NCI-H82 treated with DMSO at 0.1 percent for 48 hours (cell line): Measurements from ENCODE around the gene BIRC3.

ENCODE experiments used
- DNase-seq: peaks from one replicate; lab custom pipeline; 2025; ENCODE audit not compliant: unreplicated experiment; lab: John Stamatoyannopoulos, UW

BIRC3 gene

GRCh38 chr11:102317099-102317767 is at the start of gene BIRC3:
TSS of gene BIRC3 (plus strand) at chr11:102317484. CDS start at chr11:102324510, 7,026 bp downstream.
- DNase-seq = no peak

DNA sequence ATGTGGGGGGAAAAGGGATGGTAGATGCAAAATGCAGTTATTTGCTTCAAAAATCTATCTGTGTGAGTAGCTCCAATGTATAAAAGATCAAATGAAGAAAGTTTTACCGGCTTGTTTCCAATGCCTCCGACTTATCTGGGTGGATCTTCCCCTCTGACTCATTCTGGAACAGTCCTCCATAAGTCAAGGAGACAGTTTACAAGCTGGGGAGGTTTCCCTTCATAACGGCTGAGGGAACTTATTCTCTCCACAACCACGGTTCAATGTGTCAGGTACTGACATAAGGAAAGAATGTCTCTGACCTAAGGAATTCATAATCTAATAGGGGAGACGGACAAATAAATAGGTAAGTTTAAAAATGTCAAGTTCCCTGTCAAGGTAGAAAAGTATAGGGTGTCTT is 49.7 kb upstream of the BIRC3 start:
- no peak for DNase-seq

DNA sequence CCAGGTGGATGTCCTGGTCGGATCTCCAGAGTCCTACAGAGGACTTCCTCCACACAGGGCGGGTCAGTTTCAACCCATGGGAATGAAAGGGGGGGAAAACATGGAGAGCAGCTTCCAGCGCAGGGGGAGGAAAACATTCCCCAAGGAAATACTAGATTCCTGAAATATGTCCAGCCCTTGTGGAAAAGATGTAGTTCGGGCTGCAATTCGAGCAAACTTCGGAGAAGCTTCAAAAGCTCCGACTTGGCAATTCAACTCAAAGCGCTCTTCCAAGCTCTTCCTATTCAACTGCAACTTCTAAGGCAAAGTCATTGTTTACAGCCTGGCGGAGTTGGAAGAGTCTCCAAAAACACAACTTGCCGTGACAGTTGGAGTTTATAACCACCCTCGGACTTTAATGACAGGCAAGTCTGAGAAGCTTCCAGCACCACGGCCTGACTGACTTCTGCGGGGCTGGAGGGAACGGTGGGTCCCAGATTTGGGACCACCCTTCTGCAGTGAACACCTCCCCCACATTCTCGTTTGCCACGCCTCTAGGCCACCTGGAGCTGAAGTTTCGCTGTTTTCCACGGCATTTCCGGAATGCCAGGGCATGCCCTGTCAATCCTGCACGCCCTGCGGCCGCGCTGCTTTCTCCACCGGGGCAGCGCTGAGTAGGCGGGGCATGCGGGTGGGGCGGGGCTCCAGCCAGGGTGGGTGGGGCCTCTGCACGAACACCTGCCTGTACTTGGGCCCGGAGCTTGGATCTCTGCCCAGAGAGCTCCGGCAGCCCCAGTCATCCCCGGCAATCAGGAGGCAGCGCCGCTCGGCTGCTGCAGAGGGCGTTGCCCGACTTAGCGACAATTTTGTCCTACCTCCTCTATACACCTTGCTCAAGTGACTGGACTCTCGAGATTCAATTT is 49.0 kb upstream of the BIRC3 start:
- peak; percentile 39 for DNase-seq

DNA sequence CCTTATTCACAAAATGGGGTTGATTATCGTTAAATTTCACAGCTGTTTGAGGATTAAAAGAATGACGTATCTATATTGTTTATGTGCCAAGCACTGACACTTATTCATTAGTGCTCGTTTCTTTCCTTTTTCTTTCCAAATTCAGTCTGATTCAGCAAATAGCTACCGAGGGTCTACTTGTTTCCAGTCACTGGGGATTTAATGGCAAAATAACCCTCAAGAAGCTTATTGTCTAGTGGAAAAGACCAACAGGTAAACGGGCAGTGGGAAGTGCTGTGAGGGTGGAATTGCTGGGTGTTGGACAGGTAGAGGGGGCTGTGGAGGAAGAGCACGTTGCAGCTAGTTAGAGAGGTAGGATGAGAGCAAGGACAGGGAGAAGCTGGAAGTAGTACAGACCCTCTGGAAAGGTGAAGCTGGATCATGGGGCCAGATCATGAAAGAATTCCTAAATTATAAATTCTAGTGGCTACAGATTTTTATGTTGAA is 48.3 kb upstream of the BIRC3 start:
- no peak for DNase-seq

DNA sequence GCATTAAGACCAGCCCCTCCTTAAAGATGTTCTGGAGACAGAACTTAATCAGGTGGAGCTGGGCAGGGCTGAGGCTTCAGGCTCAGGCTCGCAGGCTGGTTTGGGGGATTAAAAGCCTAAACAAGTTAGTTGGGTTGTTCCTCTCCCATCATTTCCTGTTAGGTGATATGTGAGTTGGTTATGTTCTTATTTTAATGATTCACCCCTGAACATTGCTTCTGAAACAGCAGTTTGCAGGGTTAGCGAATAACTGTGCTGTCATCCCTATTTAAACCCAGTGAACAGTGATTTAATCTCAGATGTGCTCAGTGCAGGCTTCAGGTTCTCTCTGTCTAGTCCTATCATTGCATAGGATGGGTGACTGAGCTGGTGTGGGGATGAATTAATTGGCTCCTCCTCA is 47.4 kb upstream of the BIRC3 start:
- no peak for DNase-seq

- no peak for DNase-seq
These were observed 45.0 kb upstream of the BIRC3 start for GRCh38 chr11:102272047-102272824.

GRCh38 chr11:102274628-102275027 is 42.7 kb upstream of the BIRC3 start:
- DNase-seq = no peak

DNA sequence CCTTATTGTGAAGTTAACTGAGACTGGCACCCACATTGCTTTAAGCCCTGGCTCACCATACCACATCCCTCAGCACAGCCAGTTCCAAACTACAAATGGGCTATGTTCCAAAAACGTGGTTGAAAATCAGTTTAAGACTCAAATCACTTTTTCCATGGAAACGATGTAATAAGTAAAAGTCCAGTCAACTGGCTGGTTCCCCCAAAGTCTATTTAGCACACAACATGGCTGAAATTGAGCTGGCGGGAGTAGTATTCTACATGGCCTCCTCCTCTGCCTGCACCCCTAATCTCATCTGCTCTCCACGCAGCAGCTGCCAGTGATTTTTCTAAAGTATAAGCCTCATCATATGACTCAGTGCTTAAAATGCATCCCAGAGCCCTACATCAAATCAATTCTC is 40.9 kb upstream of the BIRC3 start:
- no peak for DNase-seq

DNA sequence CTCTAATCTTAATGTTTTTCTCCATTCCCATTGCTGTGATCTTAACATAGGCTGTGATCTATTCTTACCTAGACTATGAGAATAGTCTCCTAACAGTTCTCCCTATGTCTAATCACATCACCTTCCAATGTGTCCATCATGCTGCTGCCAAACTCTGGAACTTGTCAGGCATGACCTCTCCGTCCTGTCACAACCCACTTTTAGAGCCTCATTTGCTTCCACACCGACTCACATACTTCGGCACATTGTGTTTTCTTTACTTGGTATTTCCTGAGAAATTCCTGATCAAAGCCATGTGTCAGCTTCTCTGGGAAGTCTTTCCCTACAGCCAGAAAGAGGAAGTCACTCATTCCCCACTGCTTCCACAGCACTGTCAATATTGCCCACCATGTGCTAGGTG is 40.5 kb upstream of the BIRC3 start:
- DNase-seq = no peak

GRCh38 chr11:102279641-102280170 is 37.6 kb upstream of the BIRC3 start:
- no peak for DNase-seq

DNA sequence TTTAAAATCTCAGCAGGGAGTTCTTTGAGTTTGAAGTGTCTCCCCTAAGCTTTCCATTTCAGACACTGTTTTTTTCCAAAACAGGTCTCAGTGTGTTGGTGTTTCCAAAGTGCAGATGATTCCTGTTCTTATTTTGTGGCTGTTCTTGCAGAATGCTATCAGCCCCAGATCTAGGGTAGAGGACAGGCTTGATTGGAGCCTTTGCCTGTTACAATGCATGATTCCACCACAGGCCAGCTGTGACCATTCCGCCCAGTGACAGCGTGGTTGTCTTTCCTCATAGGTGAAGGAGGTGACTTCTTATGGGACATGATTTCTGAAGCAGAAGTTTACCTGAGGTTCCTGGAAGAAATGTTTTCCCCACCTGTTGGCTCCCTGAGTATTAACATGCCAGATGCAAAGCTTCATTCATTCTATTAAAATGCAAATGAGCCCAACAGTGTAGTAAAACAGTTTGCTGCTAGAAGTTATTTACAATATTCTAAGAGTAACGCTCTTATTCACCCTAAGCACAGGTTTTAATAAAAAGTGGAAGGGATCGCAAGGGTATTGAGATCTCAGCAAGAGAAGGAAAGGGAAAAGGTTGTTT is 36.9 kb upstream of the BIRC3 start:
- no peak for DNase-seq

DNA sequence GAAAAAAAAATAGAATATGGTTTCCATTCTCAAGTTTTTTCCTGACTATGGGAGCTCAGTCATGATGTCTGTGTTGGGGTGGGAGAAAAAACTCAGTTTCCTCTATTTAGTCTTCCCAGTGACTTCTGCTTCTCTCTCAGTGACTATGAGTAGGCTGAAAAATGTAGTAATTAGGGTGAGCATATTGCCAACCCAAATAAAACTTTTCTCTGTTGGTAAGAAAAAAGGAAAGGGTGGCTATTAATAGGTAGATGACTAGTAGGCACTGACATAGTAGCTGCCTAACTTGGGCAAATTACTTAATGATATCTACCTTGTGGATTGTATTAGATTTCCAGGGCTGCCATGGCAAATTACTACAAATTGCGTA is 34.2 kb upstream of the BIRC3 start:
- DNase-seq = no peak

DNA sequence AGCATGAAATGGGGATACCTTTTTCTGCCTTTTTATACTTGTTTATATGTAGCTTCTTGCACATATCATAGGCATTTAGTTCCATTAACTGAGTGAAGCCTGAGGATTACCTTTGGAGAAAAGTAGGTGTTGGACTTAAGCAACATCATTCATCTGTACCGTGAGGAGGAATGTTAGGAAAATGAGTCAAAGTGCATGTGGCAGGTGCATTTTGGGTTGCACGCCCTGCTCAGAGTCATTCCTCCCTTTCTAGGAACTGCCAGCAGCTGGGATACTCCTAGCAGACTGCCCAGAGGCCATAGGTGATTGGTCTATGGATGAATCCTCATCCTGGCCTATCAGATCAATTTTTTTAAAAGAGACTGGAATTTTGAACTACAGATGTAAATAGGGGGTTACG is 33.3 kb upstream of the BIRC3 start:
- DNase-seq = no peak

- no peak for DNase-seq
These were observed 31.0 kb upstream of the BIRC3 start for GRCh38 chr11:102286292-102286691.

GRCh38 chr11:102287964-102288724 is 29.1 kb upstream of the BIRC3 start:
- peak; percentile 50 for DNase-seq

DNA sequence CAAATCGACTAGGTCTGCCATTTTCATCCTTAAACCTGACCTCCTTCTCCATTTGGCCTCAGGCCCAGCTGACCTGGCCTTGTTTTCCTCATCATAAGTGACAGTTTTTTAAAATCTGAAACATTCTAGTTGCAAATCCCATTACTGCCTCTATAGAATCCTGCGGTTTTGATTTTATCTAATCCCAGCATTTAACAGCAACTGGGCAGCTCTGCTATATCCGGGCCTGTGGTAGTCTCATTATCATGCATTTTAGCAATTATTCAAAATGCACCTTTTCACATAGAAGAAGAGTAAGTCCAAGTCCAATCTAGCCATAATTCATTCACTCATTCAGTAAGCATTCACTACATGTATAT is 28.6 kb upstream of the BIRC3 start:
- DNase-seq = no peak

- DNase-seq = no peak
These were observed 27.7 kb upstream of the BIRC3 start for GRCh38 chr11:102289592-102289991.

GRCh38 chr11:102291831-102292230 is 25.5 kb upstream of the BIRC3 start:
- no peak for DNase-seq

DNA sequence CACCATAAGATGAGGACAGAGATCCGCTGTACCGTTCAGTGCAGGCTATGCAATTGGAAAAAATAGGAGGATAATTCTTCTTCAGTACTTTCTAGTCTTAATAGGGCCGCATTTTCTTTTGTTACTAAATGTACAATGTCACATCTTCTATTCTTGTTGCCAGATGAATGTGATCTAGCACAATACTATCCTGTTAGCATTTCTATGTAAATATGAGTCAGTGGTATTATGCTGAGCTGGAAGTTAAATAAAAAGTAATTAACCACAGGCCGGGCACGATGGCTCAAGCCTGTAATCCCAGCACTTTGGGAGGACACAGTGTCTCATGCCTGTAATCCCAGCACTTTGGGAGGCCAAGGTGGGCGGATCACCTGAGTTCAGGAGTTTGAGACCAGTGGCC is 24.4 kb upstream of the BIRC3 start:
- no peak for DNase-seq

DNA sequence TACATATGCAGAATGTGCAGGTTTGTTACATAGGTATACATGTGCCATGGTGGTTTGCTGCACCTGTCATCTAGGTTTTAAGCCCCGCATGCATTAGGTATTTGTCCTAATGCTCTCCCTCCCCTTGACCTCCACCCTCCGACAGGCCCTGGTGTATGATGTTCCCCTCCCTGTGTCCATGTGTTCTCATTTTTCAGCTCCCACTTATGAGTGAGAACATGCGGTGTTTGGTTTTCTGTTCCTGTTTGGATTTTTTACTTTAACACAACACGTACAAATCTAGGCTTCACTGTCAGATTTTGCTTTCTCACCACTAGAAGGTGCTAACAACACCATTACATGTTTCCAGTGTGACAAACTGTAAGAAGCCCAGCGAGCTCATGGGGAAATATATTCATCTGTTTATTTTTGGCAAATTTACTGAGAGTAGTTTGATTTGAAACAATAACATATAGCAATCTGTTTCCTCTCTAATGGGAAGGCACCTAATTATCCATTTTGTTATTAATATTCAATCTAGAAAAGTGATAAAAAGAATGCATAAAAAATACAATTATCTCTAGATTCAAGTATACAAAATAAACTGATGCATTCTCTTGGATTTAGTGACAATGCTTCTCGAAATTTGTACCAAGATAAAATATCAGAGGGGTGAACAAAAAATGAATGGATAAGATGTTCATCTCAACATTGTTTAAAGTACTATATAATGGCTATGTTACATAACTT is 23.2 kb upstream of the BIRC3 start:
- no peak for DNase-seq
